ENCODE measurements around the gene CTDSP1.

- TF ChIP-seq, protein P1, sequence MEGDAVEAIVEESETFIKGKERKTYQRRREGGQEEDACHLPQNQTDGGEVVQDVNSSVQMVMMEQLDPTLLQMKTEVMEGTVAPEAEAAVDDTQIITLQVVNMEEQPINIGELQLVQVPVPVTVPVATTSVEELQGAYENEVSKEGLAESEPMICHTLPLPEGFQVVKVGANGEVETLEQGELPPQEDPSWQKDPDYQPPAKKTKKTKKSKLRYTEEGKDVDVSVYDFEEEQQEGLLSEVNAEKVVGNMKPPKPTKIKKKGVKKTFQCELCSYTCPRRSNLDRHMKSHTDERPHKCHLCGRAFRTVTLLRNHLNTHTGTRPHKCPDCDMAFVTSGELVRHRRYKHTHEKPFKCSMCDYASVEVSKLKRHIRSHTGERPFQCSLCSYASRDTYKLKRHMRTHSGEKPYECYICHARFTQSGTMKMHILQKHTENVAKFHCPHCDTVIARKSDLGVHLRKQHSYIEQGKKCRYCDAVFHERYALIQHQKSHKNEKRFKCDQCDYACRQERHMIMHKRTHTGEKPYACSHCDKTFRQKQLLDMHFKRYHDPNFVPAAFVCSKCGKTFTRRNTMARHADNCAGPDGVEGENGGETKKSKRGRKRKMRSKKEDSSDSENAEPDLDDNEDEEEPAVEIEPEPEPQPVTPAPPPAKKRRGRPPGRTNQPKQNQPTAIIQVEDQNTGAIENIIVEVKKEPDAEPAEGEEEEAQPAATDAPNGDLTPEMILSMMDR (IDR thresholded peaks at IDR 0.05; ENCODE audit: poor library complexity, severe bottlenecking), result no peak
- TF ChIP-seq RAD21 (conservative IDR thresholded peaks at IDR 0.05), result no peak
- no peak for TF ChIP-seq SMC3 (conservative IDR thresholded peaks at IDR 0.05; ENCODE audit: poor library complexity)
These were observed 2.2 kb upstream of the CTDSP1 start for GRCh38 chr2:218397463-218397819.
